ENCODE data around the gene HTR7.

HTR7 gene

DNA sequence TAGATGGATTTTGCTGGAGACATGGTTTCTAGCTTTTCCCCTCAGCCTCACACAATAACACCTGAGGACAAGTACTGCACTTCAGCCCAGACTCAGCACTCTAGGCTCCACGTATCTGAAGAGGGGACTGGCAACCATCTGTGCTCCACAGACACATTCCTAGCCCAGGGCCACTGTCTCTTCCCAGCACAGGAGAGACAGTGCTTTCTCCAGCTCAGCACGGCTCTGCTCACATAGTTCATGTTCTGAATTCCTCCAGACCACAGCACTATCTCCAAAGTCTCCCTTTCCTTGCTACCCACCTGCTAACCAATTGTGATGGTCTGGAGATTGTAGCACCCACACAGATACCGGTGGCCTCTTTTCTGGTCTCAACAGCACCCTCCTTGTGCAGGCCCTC is 114.5 kb downstream of the HTR7 start:
- in situ Hi-C loops (cut with MboI; ENCODE audit: low sequenced_read_pairs) = no loop called here

DNA sequence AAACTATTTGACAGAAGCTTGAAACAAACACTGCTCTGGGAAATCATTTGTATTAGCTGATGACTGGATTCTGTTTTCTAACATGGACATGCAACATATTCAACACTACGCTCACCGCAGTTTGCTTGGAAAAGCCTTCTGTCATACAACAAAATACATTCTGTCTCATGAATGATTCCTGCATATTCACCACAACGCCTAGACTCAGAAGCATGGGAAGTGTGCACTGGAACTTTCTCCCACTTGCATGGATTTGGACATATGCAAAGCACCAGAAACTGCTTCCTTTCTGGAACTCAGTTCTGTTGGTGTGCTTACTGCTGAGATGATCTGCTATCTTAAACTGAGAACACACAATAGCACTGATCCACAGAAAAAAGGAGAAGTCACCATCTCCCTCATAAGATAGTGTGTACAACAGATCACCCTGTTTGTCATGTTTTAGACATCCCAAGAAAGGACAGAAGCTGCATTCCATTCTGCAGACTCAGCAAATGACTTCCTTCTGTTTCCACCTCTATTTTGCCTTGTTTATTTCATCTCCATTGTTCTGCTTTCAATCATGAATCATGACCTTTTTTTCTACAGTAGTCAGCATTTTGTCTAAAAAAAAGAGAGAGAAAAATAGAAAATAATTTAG is 115.8 kb downstream of the HTR7 start:
- in situ Hi-C loops (cut with MboI; ENCODE audit: low sequenced_read_pairs) = no loop called here

- in situ Hi-C loops (cut with MboI; ENCODE audit: low sequenced_read_pairs) = no loop called here
Measured at GRCh38 chr10:90740265-90740664, 117.6 kb downstream of the HTR7 start.

GRCh38 chr10:90738885-90739284 is 119.0 kb downstream of the HTR7 start:
- in situ Hi-C loops (cut with MboI; ENCODE audit: low sequenced_read_pairs) = no loop called here

GRCh38 chr10:90734415-90734814 is 123.4 kb downstream of the HTR7 start:
- in situ Hi-C loops (cut with MboI; ENCODE audit: low sequenced_read_pairs) = no loop called here

DNA sequence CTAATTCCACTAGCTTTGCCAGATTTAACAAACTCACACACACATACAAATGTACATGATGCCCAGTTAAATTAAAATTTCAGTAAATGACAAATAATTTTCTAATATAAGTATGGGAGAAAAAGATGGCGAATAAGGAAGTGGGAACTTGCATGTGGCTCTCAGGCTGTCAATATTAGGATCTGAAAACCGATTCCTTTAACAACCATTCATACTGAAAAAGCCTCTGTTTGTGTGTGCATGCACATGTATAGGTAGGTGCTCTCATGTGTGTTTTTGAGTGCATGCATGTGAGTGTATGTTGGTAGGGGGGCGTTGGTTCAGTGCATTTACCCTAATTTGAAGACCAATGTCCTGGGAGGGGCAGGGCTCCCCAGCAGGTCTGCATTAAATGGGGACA is 125.3 kb downstream of the HTR7 start:
- in situ Hi-C loops (cut with MboI; ENCODE audit: low sequenced_read_pairs) = no loop called here

GRCh38 chr10:90723416-90724068 is 134.3 kb downstream of the HTR7 start:
- in situ Hi-C loops (cut with MboI; ENCODE audit: low sequenced_read_pairs) = no loop called here

DNA sequence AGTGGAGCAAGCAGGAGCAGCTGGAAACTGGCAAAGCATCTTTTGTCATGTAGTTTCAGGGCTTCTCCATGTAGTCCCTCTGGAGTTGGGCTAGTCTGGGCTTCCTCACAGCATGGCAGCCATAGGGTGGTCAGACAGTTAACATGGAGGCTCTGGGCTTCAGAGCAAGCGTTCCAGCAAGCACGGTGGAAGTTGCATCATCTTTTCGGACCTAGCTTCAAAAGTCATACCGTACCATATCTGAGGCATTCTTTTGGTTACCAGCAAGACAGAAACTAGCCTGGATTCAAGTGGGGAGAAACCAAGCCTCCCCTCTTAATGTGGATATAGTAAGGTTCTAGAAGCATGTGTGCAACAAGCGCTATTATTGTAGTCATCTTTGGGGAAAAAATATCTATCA is 135.0 kb downstream of the HTR7 start:
- in situ Hi-C loops (cut with MboI; ENCODE audit: low sequenced_read_pairs) = no loop called here

- in situ Hi-C loops (cut with MboI; ENCODE audit: low sequenced_read_pairs) = no loop called here
Measured at GRCh38 chr10:90718182-90718581, 139.7 kb downstream of the HTR7 start.

GRCh38 chr10:90712529-90712928 is 145.3 kb downstream of the HTR7 start:
- in situ Hi-C loops (cut with MboI; ENCODE audit: low sequenced_read_pairs) = no loop called here

GRCh38 chr10:90709727-90710126 is 148.1 kb downstream of the HTR7 start:
- in situ Hi-C loops (cut with MboI; ENCODE audit: low sequenced_read_pairs) = no loop called here

GRCh38 chr10:90707657-90708056 is 150.2 kb downstream of the HTR7 start:
- in situ Hi-C loops (cut with MboI; ENCODE audit: low sequenced_read_pairs) = no loop called here

GRCh38 chr10:90701428-90701827 is 156.4 kb downstream of the HTR7 start:
- in situ Hi-C loops (cut with MboI; ENCODE audit: low sequenced_read_pairs) = no loop called here

DNA sequence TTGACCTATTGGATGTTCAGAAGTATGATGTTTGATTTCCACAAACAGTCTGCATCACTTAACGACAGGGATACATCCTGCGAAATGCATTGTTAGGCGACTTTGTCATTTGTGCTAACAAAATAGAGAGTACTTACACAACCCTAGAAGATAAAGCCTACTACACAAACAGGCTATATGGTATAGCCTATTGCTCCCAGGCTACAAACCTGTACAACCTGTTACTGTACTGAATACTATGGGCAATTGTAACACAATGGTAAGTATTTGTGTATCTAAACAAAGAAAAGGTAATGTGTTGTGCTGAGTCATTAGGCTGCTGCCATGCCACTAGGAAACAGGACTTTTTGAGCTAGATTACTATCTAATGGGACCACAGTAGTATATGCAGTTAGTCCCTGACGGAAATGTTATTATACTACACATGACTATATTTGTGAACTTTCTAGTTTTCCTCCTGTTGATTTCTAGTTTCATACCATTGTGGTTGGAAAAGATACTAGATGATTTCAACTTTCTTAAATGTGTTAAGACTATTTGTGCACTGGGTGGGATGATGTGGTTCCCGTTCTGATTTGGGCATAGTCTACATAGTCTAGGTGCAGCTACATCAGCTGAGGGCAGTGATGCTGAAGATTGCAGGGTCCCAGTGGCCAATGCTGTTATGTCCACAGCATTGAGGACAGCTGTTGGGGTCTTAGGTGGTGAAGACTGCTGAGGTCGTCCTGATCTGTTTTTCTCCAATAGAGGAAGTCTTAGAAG is 161.7 kb downstream of the HTR7 start:
- in situ Hi-C loops (cut with MboI; ENCODE audit: low sequenced_read_pairs) = no loop called here
